HEK293 (cell line): Measurements from ENCODE around the gene STX3.
"Not testable (repeated sequence)": the region's sequence is repeated elsewhere in the genome, so short reads cannot be mapped to it uniquely, and the experiment has no call there.

Source experiments
- CTCF ChIA-PET: fragments of 350-600 bp; formaldehyde crosslinking; extraction: SDS; loops from one replicate; lab custom pipeline; 2021; ENCODE audit warnings: antibody characterized with exemption; lab: Yijun Ruan, JAX
- POLR2A ChIA-PET: fragments of 300-600 bp; formaldehyde crosslinking; extraction: SDS; loops from one replicate; lab custom pipeline; 2020; ENCODE audit warnings: antibody characterized with exemption, inconsistent platforms; lab: Yijun Ruan, JAX
- H3K27ac ChIP-seq: fragments of 200-500 bp; sonication (Bioruptor generic); 2 replicates; pipeline ENCODE4 v1.5.1; 2014; ENCODE audit warnings: low read depth, low read length, control low read depth, inconsistent platforms; ENCODE audit errors: extremely low read depth
- H3K36me3 ChIP-seq, 2 experiments: fragments of 200-500 bp in 1 of 2; sonication (Bioruptor generic) in 1 of 2; 1 replicate in 1 of 2; 2 replicates in 1 of 2; pipeline ENCODE4 v1.5.1; 2014 to 2017; ENCODE audit warnings: inconsistent platforms in 2 of 2, low read length in 2 of 2; ENCODE audit not compliant: control insufficient read depth in 2 of 2, insufficient read depth in 1 of 2
- H3K4me1 ChIP-seq: fragments of 200-500 bp; sonication (Bioruptor generic); 2 replicates; pipeline ENCODE4 v1.5.1; 2014; ENCODE audit warnings: mild to moderate bottlenecking, low read length, inconsistent platforms; ENCODE audit not compliant: control insufficient read depth, insufficient read depth
- H3K4me3 ChIP-seq: 2 replicates; pipeline ENCODE4 v1.5.1; 2011; ENCODE audit warnings: low read depth, mild to moderate bottlenecking, control low read depth, low read length, moderate library complexity
- H3K9me3 ChIP-seq: fragments of 200-500 bp; sonication (Bioruptor generic); 2 replicates; pipeline ENCODE4 v1.5.1; 2014; ENCODE audit warnings: low read depth, low read length, inconsistent platforms; ENCODE audit not compliant: control insufficient read depth, insufficient read depth
- ATF2 ChIP-seq: fragments of 450-650 bp; formaldehyde crosslinking; IDR thresholded peaks from 2 replicates; pipeline ENCODE4 v1.5.1; 2016; ENCODE audit warnings: missing biosample characterization, missing genetic modification characterization, low read depth
- ELK4 ChIP-seq: IDR thresholded peaks from 2 replicates; pipeline ENCODE4 v1.6.1; 2011; ENCODE audit warnings: mild to moderate bottlenecking, low read depth, low read length, borderline replicate concordance
- KLF17 ChIP-seq: fragments of 450-650 bp; formaldehyde crosslinking; IDR thresholded peaks from 2 replicates; pipeline ENCODE4 v1.5.1; 2016; ENCODE audit warnings: missing biosample characterization, missing genetic modification characterization
- SP3 ChIP-seq: fragments of 450-650 bp; formaldehyde crosslinking; IDR thresholded peaks from 2 replicates; pipeline ENCODE4 v1.5.1; 2016; ENCODE audit warnings: missing biosample characterization, missing genetic modification characterization
- YY2 ChIP-seq: fragments of 450-650 bp; formaldehyde crosslinking; IDR thresholded peaks from 2 replicates; pipeline ENCODE4 v1.5.1; 2016; ENCODE audit warnings: missing biosample characterization, missing genetic modification characterization
- ZBTB8A ChIP-seq: fragments of 450-650 bp; formaldehyde crosslinking; IDR thresholded peaks from 2 replicates; pipeline ENCODE4 v1.5.1; 2016; ENCODE audit warnings: missing biosample characterization, missing genetic modification characterization
- ZIC2 ChIP-seq: fragments of 450-650 bp; formaldehyde crosslinking; IDR thresholded peaks from 2 replicates; pipeline ENCODE4 v1.5.1; 2016; ENCODE audit warnings: missing biosample characterization, missing genetic modification characterization
- ZNF184 ChIP-seq: fragments of 450-650 bp; IDR thresholded peaks from 2 replicates; pipeline ENCODE4 v1.5.1; 2018; ENCODE audit warnings: missing biosample characterization, mild to moderate bottlenecking, missing genetic modification characterization
- ZNF202 ChIP-seq: fragments of 450-650 bp; formaldehyde crosslinking; IDR thresholded peaks from 2 replicates; pipeline ENCODE4 v1.5.1; 2016; ENCODE audit warnings: missing biosample characterization, missing genetic modification characterization, borderline replicate concordance
- ZNF211 ChIP-seq: fragments of 450-650 bp; formaldehyde crosslinking; IDR thresholded peaks from 2 replicates; pipeline ENCODE4 v1.5.1; 2016; ENCODE audit warnings: low read depth, missing biosample characterization, missing genetic modification characterization
- ZNF248 ChIP-seq: fragments of 450-650 bp; formaldehyde crosslinking; IDR thresholded peaks from 2 replicates; pipeline ENCODE4 v1.5.1; 2017; ENCODE audit warnings: missing biosample characterization, missing genetic modification characterization
- ZNF302 ChIP-seq: fragments of 450-650 bp; formaldehyde crosslinking; IDR thresholded peaks from 2 replicates; pipeline ENCODE4 v1.5.1; 2016; ENCODE audit warnings: missing biosample characterization, missing genetic modification characterization, low read depth
- ZNF398 ChIP-seq: fragments of 450-650 bp; formaldehyde crosslinking; IDR thresholded peaks from 2 replicates; pipeline ENCODE4 v1.5.1; 2017; ENCODE audit warnings: missing biosample characterization, missing genetic modification characterization
- ZNF449 ChIP-seq: fragments of 450-650 bp; formaldehyde crosslinking; IDR thresholded peaks from 2 replicates; pipeline ENCODE4 v1.5.1; 2017; ENCODE audit warnings: missing biosample characterization, mild to moderate bottlenecking, missing genetic modification characterization, moderate library complexity
- ZNF624 ChIP-seq: fragments of 450-650 bp; formaldehyde crosslinking; IDR thresholded peaks from 2 replicates; pipeline ENCODE4 v1.5.1; 2017; ENCODE audit warnings: missing biosample characterization, missing genetic modification characterization
- ZNF629 ChIP-seq: fragments of 450-650 bp; formaldehyde crosslinking; IDR thresholded peaks from 2 replicates; pipeline ENCODE4 v1.5.1; 2017; ENCODE audit warnings: missing biosample characterization, missing genetic modification characterization
- ZNF645 ChIP-seq: fragments of 450-650 bp; formaldehyde crosslinking; IDR thresholded peaks from 2 replicates; pipeline ENCODE4; 2016; ENCODE audit warnings: missing biosample characterization, missing genetic modification characterization
- ZNF664 ChIP-seq: fragments of 450-650 bp; formaldehyde crosslinking; IDR thresholded peaks from 2 replicates; pipeline ENCODE4 v1.5.1; 2016; ENCODE audit warnings: missing biosample characterization, missing genetic modification characterization
- ZNF707 ChIP-seq: fragments of 450-650 bp; formaldehyde crosslinking; IDR thresholded peaks from 2 replicates; pipeline ENCODE4 v1.5.1; 2016; ENCODE audit warnings: missing biosample characterization, missing genetic modification characterization
- ZNF747 ChIP-seq: fragments of 450-650 bp; formaldehyde crosslinking; IDR thresholded peaks from 2 replicates; pipeline ENCODE4 v1.5.1; 2016; ENCODE audit warnings: missing biosample characterization, missing genetic modification characterization
- ZNF768 ChIP-seq: fragments of 450-650 bp; formaldehyde crosslinking; IDR thresholded peaks from 2 replicates; pipeline ENCODE4 v1.5.1; 2018; ENCODE audit warnings: missing biosample characterization, mild to moderate bottlenecking, missing genetic modification characterization
- ZSCAN23 ChIP-seq: fragments of 450-650 bp; formaldehyde crosslinking; IDR thresholded peaks from 2 replicates; pipeline ENCODE4 v1.5.1; 2016; ENCODE audit warnings: missing biosample characterization, missing genetic modification characterization

STX3 gene

GRCh38 chr11:59813364-59813763 is 58.2 kb downstream of the STX3 start:
- Histone ChIP-seq H3K4me3 (no peak overlapping the region), H3K27ac (no peak overlapping the region), H3K9me3 (no peaks in the 10 kb centered on the region)
- TF ChIP-seq ZNF747 (tag by site-specific recombination) (no peak), ZNF202 (tag by site-specific recombination) (no peak), KLF17 (tag by site-specific recombination) (no peak), ZNF184 (tag by site-specific recombination) (no peak), ZIC2 (tag by site-specific recombination) (no peak)
- TF ChIP-seq, all 188 proteins: peak for 0
- ChIA-PET POLR2A (no interaction called here), CTCF (no interaction called here)
- H3K4me1 ChIP-seq, result no peaks in the 10 kb centered on the region
- peaks cover under 1 to 5% of the 10 kb centered on the region in 2 experiments; a peak in 1 of 3 replicates for H3K36me3 ChIP-seq

GRCh38 chr11:59814021-59814420 is 58.8 kb downstream of the STX3 start:
- ChIA-PET POLR2A (no interaction called here), CTCF (no interaction called here)
- H3K9me3 ChIP-seq, result no peaks in the 10 kb centered on the region
- no peak overlapping the region for H3K27ac ChIP-seq
- H3K4me3 ChIP-seq, result no peak overlapping the region
- H3K36me3 ChIP-seq, result no peaks in the 10 kb centered on the region
- no peaks in the 10 kb centered on the region for H3K4me1 ChIP-seq
- TF ChIP-seq ZBTB8A (tag by site-specific recombination) (no peak), ZSCAN23 (tag by site-specific recombination) (no peak), ZNF664 (tag by site-specific recombination) (no peak), YY2 (no peak), ZNF449 (tag by site-specific recombination) (no peak), ZNF302 (tag by site-specific recombination) (no peak), ZNF768 (no peak), ZNF624 (tag by site-specific recombination) (no peak), ZNF248 (tag by site-specific recombination) (no peak), ATF2 (tag by site-specific recombination) (no peak), ZNF645 (tag by site-specific recombination) (no peak), ZNF707 (tag by site-specific recombination) (no peak), ZNF629 (no peak)

- no peaks in the 10 kb centered on the region for H3K4me1 ChIP-seq
- ChIA-PET POLR2A (no interaction called here), CTCF (interaction anchor here (0.6 kb wide), 1 partner anchor 12 kb away, joined by 5 read pairs; no protein-coding TSS in a partner anchor)
- TF ChIP-seq ELK4 (no peak), ZNF398 (tag by site-specific recombination) (no peak), SP3 (no peak), ZNF211 (tag by site-specific recombination) (no peak)
- no peaks in the 10 kb centered on the region for H3K36me3 ChIP-seq
- no peak overlapping the region for H3K27ac ChIP-seq
- H3K9me3 ChIP-seq, result no peaks in the 10 kb centered on the region
- no peak overlapping the region for H3K4me3 ChIP-seq
Measured at GRCh38 chr11:59815754-59816153, 60.6 kb downstream of the STX3 start.

GRCh38 chr11:59816434-59816833 is 61.3 kb downstream of the STX3 start:
- H3K36me3 ChIP-seq, H3K9me3 ChIP-seq, H3K4me1 ChIP-seq, H3K27ac ChIP-seq, H3K4me3 ChIP-seq, POLR2A ChIA-PET: not testable (repeated sequence)
- CTCF ChIA-PET, result interaction anchor here (0.7 kb wide), 1 partner anchor 686 kb away, joined by 4 read pairs; no protein-coding TSS in a partner anchor
